Stomach (tissue), 9 donors: Measurements from ENCODE around the gene CSGALNACT2. TPM values are rescaled to one million over a fixed set of nuclear protein-coding genes. Genes with fewer than 3 reads are reported as not detected.

Experiments used
- DNase-seq, 2 donors: peaks; one replicate each; pipeline versions ENCODE4 v3.0.0 to v3.0.0-alpha.2; 2013 to 2019
- H3K27ac ChIP-seq, 5 donors: fragments of 200-600 bp in 4 of 5; sonication (generic) in 4 of 5; one replicate each; pipeline ENCODE4 v1.5.1; 2013 to 2019; ENCODE audit warnings: mild to moderate bottlenecking in 1 of 5, moderate library complexity in 1 of 5
- H3K27me3 ChIP-seq, 3 donors: fragments of 200-600 bp; sonication (generic); one replicate each; pipeline ENCODE4 v1.5.1; 2017 to 2019; ENCODE audit warnings: mixed run types in 1 of 3
- H3K36me3 ChIP-seq, 4 donors: fragments of 200-600 bp; sonication (generic); 1 replicate in 3 of 4; 2 replicates in 1 of 4; pipeline ENCODE4 v1.5.1; 2016 to 2019
- H3K4me1 ChIP-seq, 4 donors: fragments of 200-600 bp; sonication (generic); one replicate each; pipeline ENCODE4 v1.5.1; 2016 to 2019
- H3K4me3 ChIP-seq, 4 donors: fragments of 200-600 bp; sonication (generic) in 3 of 4; one replicate each; pipeline ENCODE4 v1.5.1; 2016 to 2019; ENCODE audit warnings: mild to moderate bottlenecking in 1 of 4
- H3K9me3 ChIP-seq, 4 donors: fragments of 200-600 bp; sonication (generic); one replicate each; pipeline ENCODE4 v1.5.1; 2016 to 2019
- CTCF ChIP-seq, 7 experiments: fragments of 450-650 bp in 4 of 7; fragments of 200-600 bp in 3 of 7; sonication (generic) in 3 of 7; IDR thresholded peaks; one replicate each; pipeline ENCODE4 v1.5.1; 2016 to 2019; ENCODE audit warnings: antibody characterized with exemption in 7 of 7, control low read depth in 2 of 7, mild to moderate bottlenecking in 1 of 7
- EP300 ChIP-seq: sonication (generic); formaldehyde crosslinking; IDR thresholded peaks from one replicate; pipeline ENCODE4 v1.6.1; 2017; ENCODE audit warnings: antibody characterized with exemption
- POLR2A ChIP-seq, 4 donors: fragments of 450-650 bp; IDR thresholded peaks; one replicate each; pipeline ENCODE4 v1.6.1; 2016; ENCODE audit warnings: antibody characterized with exemption in 4 of 4, control low read depth in 2 of 4, mild to moderate bottlenecking in 1 of 4, moderate library complexity in 1 of 4
- POLR2AphosphoS5 ChIP-seq, 3 donors: sonication (generic); formaldehyde crosslinking; IDR thresholded peaks; one replicate each; pipeline ENCODE4 v1.6.1; 2016; ENCODE audit warnings: antibody characterized with exemption in 3 of 3
- WGBS, 5 donors: extraction: QIAGEN DNeasy Blood & Tissue Kit in 3 of 5; methylation state at CpG; one replicate each; pipeline versions ENCODE4 v1.1.5 to v1.1.7; 2013 to 2018; 5-methylcytosine and 5-hydroxymethylcytosine counted together
- intact Hi-C: fragments of 100-400 bp; cut with DNase I; formaldehyde crosslinking; loops from one replicate; pipeline ENCODE4 v1.15.1; 2023; ENCODE audit warnings: low total_unique reads
- polyA plus RNA-seq, 3 donors: library from polyadenylated mRNA; stranded (reverse); fragments of 200-250 nt; gene quantifications; one replicate each; pipeline ENCODE4 v1.2.3, GENCODE V29; 2013
- total RNA-seq, 5 donors: library from RNA; depleted of rRNA; stranded (reverse); fragments of >200 nt; gene quantifications; one replicate each; pipeline versions ENCODE4 v1.1.0 to v1.2.3, GENCODE V29; 2014 to 2016
- donor health status: healthy with polysubstance abuse.
- donor health status: Bipolar disorder and iron deficiency.
- donor health status: healthy.

Gene CSGALNACT2
- total and polyA plus RNA-seq, 8 donors: 2.0 to 30.1 (median 7.8) TPM

- peaks cover 6 to 27% (median 20%) of the 10 kb centered on the region in 4 donors for H3K4me1 ChIP-seq
- no peak overlapping the region for H3K4me3 ChIP-seq
- no peaks in the 10 kb centered on the region for H3K36me3 ChIP-seq
- WGBS, 5 donors: 84 to 89% (median 87%) methylated on average over 24 to 28 of the region's 28 CpGs
- H3K9me3 ChIP-seq: no peaks in the 10 kb centered on the region
- intact Hi-C loops: loop anchor here (5.0 kb wide), 1 partner anchor 354 kb away; no protein-coding TSS in a partner anchor
- no peak for DNase-seq
- TF ChIP-seq EP300 (no peak), POLR2AphosphoS5 (IDR thresholded peaks at IDR 0.05) (no peak), CTCF (IDR thresholded peaks at IDR 0.05) (no peak), POLR2A (IDR thresholded peaks at IDR 0.05) (no peak)
- H3K27me3 ChIP-seq: peaks cover 0 to 37% (median 10%) of the 10 kb centered on the region in 3 donors
- no peak overlapping the region for H3K27ac ChIP-seq
These were observed 31.8 kb upstream of the CSGALNACT2 start for GRCh38 chr10:43106256-43107091.

- no peaks in the 10 kb centered on the region for H3K9me3 ChIP-seq
- H3K4me1 ChIP-seq: peaks cover 6 to 27% (median 20%) of the 10 kb centered on the region in 4 donors
- H3K4me3 ChIP-seq: no peak overlapping the region
- no peak for TF ChIP-seq POLR2A (IDR thresholded peaks at IDR 0.05)
- TF ChIP-seq EP300: no peak
- no peak for TF ChIP-seq CTCF (IDR thresholded peaks at IDR 0.05)
- no peak for TF ChIP-seq POLR2AphosphoS5 (IDR thresholded peaks at IDR 0.05)
- no peak for DNase-seq
- H3K27ac ChIP-seq: no peak overlapping the region
- no peaks in the 10 kb centered on the region for H3K36me3 ChIP-seq
- H3K27me3 ChIP-seq: peaks cover 0 to 15% (median 10%) of the 10 kb centered on the region in 3 donors
- intact Hi-C loops: loop anchor here (5.0 kb wide), 1 partner anchor 357 kb away; no protein-coding TSS in a partner anchor
- WGBS, 5 donors: 87 to 95% (median 94%) methylated on average over 6 to 12 of the region's 12 CpGs
These were observed 29.3 kb upstream of the CSGALNACT2 start for GRCh38 chr10:43108951-43109350.

DNA sequence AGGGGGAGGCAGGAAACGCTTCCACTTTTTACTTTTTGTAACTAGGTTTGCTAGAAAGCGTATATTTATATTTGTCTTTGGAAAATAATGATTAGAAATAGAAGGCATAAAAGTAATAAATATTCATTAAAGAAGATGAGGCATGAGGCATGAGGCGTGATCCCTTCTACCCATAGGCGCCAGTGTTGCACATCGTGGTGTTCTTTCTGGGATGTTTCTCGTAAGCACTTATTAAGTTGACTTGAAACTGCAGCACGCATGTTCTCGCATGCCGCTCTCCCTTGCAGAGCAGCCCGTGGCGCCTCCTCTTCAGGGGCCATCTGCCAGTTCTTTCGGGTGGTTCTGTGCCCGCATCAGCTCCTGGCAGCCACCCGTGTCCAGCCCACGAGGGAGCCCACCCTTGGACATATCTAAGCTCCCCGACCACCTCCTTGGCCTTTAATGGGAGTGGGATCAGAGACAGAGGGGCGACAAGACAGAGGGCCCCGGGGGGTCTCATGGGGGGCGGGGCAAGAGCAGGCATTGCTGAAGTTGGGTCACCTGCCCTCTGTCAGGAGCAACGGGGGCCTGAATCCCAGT is 28.5 kb upstream of the CSGALNACT2 start:
- H3K27ac ChIP-seq: no peak overlapping the region
- no peaks in the 10 kb centered on the region for H3K36me3 ChIP-seq
- intact Hi-C loops: loop anchor here (5.0 kb wide), 1 partner anchor 357 kb away; no protein-coding TSS in a partner anchor
- no peaks in the 10 kb centered on the region for H3K9me3 ChIP-seq
- no peak for DNase-seq
- WGBS, 5 donors: 76 to 88% (median 80%) methylated on average over 18 to 20 of the region's 20 CpGs
- H3K4me1 ChIP-seq: peaks cover 3 to 22% (median 16%) of the 10 kb centered on the region in 4 donors
- no peak overlapping the region for H3K4me3 ChIP-seq
- TF ChIP-seq EP300: no peak
- no peak for TF ChIP-seq POLR2A (IDR thresholded peaks at IDR 0.05)
- TF ChIP-seq CTCF (IDR thresholded peaks at IDR 0.05): no peak
- no peak for TF ChIP-seq POLR2AphosphoS5 (IDR thresholded peaks at IDR 0.05)
- H3K27me3 ChIP-seq: peaks cover 0 to 7% (median 5%) of the 10 kb centered on the region in 3 donors

DNA sequence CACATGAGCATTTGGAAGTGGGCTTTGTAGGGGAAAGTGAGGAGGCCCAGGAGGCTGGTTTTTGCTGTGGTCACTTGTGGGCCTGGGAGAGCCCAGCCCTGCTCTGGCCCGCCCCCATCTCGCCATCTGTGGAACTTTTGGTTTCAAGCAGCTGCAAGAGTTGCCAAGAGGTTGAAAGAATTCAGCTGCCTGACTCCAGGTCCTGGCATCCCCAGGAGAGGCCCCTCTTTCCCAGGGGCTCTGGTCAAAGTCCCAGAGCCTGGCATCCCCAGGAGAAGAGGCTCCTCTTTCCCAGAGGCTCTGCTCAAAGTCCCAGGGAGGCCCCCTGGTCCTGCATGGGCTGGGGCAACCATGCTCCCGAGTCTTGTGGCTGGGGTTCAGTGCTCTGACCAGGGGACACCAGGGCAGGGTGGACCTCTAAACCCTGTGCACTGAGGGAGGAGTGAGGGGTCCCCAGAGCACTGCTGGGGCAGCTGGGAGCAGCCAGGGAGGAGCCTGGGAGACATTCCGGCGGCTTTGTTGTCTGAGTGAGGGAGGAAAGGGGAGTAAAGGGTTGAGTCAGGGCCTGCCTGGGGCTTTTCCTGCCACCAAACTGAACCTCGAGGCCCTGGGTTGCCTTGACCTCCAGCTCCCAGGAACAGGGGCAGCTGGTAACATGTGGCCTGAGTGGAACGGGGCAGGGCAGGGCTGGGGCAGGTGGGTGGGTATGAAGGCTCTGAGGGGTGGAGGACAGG is 27.7 kb upstream of the CSGALNACT2 start:
- 41 to 49% (median 49%) methylated on average over 3 to 7 of the region's 7 CpGs for WGBS, 5 donors
- peaks cover 0 to 14% (median 8%) of the 10 kb centered on the region in 4 donors for H3K4me1 ChIP-seq
- no peak overlapping the region for H3K4me3 ChIP-seq
- no peaks in the 10 kb centered on the region for H3K9me3 ChIP-seq
- no peaks in the 10 kb centered on the region for H3K27me3 ChIP-seq
- intact Hi-C loops: no loop called here
- peak overlapping the region in 1 of 5 donors; percentile 5 for H3K27ac ChIP-seq
- DNase-seq: peak in 1 of 2 donors; percentile 65
- H3K36me3 ChIP-seq: no peaks in the 10 kb centered on the region
- TF ChIP-seq EP300 (no peak), POLR2AphosphoS5 (IDR thresholded peaks at IDR 0.05) (no peak), CTCF (IDR thresholded peaks at IDR 0.05) (no peak), POLR2A (IDR thresholded peaks at IDR 0.05) (no peak)
